H1 (cell line): ENCODE measurements around the gene FANCF.

Experiments used
- CBX8 ChIP-seq: fragments of 300-800, 300-1000 bp; sonication (generic); IDR thresholded peaks from 2 replicates; pipeline ENCODE4 v1.7.1; 2016; ENCODE audit warnings: low read depth, low read length, borderline replicate concordance
- CHD1 ChIP-seq: IDR thresholded peaks from 2 replicates; pipeline ENCODE4 v1.6.1; 2012; ENCODE audit warnings: low read depth, low read length, improper control_type of control experiment
- CTCF ChIP-seq, 3 experiments: IDR thresholded peaks; 1 replicate in 2 of 3; 2 replicates in 1 of 3; pipeline versions ENCODE4 v1.5.1 to v1.6.1; 2011; ENCODE audit warnings: low read length in 3 of 3, mild to moderate bottlenecking in 3 of 3, inconsistent platforms in 2 of 3, low read depth in 1 of 3, moderate library complexity in 1 of 3; ENCODE audit not compliant: insufficient read depth in 1 of 3; ENCODE audit errors: control extremely low read depth in 1 of 3
- EGR1 ChIP-seq: IDR thresholded peaks from 2 replicates; pipeline ENCODE4 v1.6.1; 2011; ENCODE audit warnings: low read depth, low read length, borderline replicate concordance
- JUND ChIP-seq: IDR thresholded peaks from 2 replicates; pipeline ENCODE4 v1.6.1; 2011; ENCODE audit warnings: mild to moderate bottlenecking, improper control_type of control experiment, low read length
- KDM5A ChIP-seq: fragments of 200-600 bp; IDR thresholded peaks from 2 replicates; pipeline ENCODE4 v1.7.1; 2012; ENCODE audit warnings: mild to moderate bottlenecking, low read length, inconsistent platforms, mixed read lengths
- POLR2A ChIP-seq, 2 experiments: IDR thresholded peaks; 1 replicate in 1 of 2; 2 replicates in 1 of 2; pipeline ENCODE4 v1.6.1; 2011; ENCODE audit warnings: low read depth in 2 of 2, low read length in 2 of 2, mild to moderate bottlenecking in 2 of 2; ENCODE audit errors: control extremely low read depth in 1 of 2
- RNF2 ChIP-seq: fragments of 200-900, 300-1000 bp; sonication (generic); IDR thresholded peaks from 2 replicates; pipeline ENCODE4 v1.7.1; 2016; ENCODE audit warnings: borderline replicate concordance, low read depth, mild to moderate bottlenecking, antibody characterized with exemption, low read length; ENCODE audit not compliant: poor library complexity, severe bottlenecking; ENCODE audit errors: missing control alignments
- SRF ChIP-seq: IDR thresholded peaks from 2 replicates; pipeline ENCODE4 v1.6.1; 2011; ENCODE audit warnings: mild to moderate bottlenecking, low read depth, low read length, moderate library complexity
- TBP ChIP-seq: IDR thresholded peaks from 2 replicates; pipeline ENCODE4 v1.6.1; 2011; ENCODE audit warnings: low read depth, low read length, improper control_type of control experiment
- TCF12 ChIP-seq: IDR thresholded peaks from 2 replicates; pipeline ENCODE4 v1.6.1; 2011; ENCODE audit warnings: low read depth, mild to moderate bottlenecking, low read length
- TEAD4 ChIP-seq: IDR thresholded peaks from 2 replicates; pipeline ENCODE4 v1.6.1; 2012; ENCODE audit warnings: low read depth, low read length, inconsistent platforms, mixed read lengths
- TF ChIP-seq, protein P1 (sequence below): IDR thresholded peaks from 2 replicates; pipeline ENCODE4 v1.6.1; 2011; ENCODE audit warnings: low read length, improper control_type of control experiment

DNA sequence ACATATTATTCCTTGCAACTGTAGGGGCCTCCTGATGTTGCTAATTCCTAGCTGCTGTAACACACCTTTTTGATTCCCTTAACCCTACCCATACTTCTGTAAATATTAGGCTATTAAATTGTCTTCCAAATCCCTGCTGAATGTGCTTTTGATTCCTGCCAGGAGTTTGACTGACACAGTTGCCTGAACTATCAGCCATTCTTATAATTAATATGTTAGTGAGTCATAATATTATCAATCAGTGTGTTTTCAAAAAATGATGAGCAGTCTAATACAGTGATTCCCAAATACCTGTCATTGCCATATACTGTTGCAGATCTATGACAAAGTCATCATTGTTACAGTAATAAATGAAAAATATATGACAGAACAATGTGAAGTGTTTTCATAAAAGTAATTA lies 15.9 kb upstream of the FANCF start:
- TF ChIP-seq JUND: no peak
- TF ChIP-seq KDM5A: no peak
- TF ChIP-seq SRF: no peak
- TF ChIP-seq POLR2A (IDR thresholded peaks at IDR 0.05; ENCODE audit: control extremely low read depth in 1 of 2, low read depth in 2 of 2, low read length in 2 of 2): no peak
- no peak for TF ChIP-seq RNF2
- no peak for TF ChIP-seq CHD1
- no peak for TF ChIP-seq EGR1
- no peak for TF ChIP-seq CTCF (IDR thresholded peaks at IDR 0.05; ENCODE audit: control extremely low read depth in 1 of 3, insufficient read depth in 1 of 3, low read depth in 1 of 3, low read length in 3 of 3)
- no peak for TF ChIP-seq TBP
- TF ChIP-seq TEAD4: no peak
- TF ChIP-seq TCF12: no peak
- TF ChIP-seq, protein P1, sequence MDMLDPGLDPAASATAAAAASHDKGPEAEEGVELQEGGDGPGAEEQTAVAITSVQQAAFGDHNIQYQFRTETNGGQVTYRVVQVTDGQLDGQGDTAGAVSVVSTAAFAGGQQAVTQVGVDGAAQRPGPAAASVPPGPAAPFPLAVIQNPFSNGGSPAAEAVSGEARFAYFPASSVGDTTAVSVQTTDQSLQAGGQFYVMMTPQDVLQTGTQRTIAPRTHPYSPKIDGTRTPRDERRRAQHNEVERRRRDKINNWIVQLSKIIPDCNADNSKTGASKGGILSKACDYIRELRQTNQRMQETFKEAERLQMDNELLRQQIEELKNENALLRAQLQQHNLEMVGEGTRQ: no peak
- TF ChIP-seq CBX8: no peak
